DMS 273 treated with DMSO at 0.1 percent for 48 hours (cell line): Measurements from ENCODE around the gene EFEMP2.
"Not testable (repeated sequence)": the region's sequence is repeated elsewhere in the genome, so short reads cannot be mapped to it uniquely, and the experiment has no call there.

Experiments used
- DNase-seq: peaks from one replicate; lab custom pipeline; 2025; lab: John Stamatoyannopoulos, UW

The EFEMP2 gene

DNA sequence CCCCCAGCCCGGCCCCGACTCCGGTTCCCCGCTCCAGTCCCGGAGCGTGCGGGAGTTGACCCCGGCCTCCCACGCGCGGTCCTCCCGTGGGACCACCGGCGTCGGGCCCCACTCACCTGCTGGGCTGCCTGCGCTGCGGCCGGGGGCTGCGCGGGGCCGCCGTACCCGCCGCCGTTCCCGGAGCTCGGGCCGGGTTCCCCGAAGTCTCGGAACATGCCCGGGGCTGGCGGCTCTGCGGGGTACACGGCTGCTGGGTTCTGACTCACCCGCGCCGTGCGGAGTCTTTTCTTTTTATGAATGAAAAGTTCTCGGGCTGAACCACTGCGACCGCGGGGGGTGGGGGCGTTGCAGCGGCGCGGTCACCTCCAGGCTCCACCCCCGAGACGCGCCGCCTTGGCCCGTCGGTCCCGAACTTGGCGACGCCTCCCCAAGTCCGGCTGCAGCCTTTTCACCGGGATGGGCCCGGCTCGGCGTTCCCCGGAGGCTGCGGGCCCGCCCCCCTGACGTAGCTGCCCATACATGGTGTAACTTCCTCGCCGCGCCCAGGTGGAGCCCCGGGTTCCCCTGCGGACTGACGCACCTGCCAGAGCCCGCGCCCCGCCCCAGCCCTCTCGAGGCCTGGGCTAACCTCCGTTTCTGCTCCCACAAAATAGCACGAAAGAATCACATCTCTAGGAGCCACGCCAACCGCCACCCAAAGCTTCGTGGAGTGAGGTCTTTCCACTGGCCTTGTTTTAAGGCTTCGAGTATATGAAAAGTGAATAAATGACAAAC is 27.7 kb upstream of the EFEMP2 start, which contains the start of gene FOSL1:
TSS of gene FOSL1 (minus strand) at position 264 of the 774 bp plus-strand sequence. CDS start at position 215, 49 bp downstream.
- DNase-seq = no peak

DNA sequence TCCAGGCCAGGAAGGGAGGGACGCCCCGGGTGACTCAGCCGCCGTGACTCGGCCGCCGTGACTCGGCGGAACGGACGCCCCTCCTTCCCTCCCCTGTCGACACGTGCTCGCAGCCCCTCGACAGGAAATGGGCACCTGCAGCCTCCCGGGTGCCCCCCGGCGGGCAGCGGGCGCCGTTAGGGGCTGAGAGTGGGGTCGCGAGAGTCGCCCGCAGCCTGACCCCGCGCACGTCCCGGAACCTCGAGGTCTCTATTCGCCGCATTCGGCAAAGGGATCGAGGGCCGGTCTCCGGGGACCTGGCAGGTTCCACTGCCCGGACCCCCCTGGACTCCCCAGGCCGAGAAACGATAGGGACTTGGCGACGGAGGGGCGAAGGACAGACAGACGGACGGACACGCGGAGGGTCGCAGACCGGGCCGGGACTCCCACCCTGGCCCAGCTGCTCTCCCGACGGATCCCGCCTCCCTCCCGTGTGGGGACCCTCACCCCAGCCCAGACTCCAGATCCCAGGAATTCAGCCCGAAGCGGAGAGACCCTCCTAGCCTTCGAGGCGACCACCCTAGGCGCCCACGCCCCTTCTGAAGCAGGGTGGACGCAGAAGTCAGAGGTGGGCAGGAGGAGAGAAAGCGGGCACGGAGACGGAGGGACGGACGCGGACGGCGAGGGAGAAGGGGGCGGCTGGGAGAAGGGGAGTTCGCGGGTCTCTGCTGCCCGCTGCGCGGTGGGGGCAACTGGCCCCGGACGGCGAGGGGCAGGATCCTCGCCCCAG is 26.9 kb upstream of the EFEMP2 start:
- DNase-seq = no peak

DNA sequence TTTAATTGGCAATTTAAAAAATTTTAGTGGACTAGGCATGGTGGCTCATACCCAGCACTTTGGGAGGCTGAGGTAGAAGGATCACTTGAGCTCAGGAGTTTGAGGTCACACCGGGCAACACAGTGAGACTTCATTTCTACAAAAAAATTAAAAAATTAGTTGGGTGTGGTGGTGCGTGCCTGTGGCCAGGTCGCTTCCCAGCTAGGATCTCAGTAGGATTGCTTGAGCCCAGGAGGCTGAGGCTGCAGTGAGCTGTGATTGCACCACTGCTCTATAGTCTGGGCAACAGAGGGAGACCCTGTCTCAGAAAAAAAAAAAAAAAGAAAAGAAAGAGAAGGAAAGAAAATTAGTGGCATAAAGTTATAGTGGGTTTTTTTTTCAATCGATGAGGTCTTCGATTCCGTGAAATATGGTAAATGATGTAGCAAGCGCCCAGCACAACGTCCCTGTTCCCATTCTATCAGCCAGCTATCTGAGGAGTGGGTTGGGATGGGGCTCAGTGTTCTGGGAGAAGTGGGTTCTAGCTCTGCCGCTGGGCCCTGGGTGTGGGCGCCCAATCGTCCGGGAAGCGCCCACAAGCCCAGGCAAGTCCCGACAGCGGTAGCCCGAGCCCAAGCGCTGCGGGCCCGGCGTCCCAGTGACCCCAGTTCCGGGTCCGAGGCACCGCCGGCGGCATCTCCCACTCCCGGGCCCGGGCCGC is 26.2 kb upstream of the EFEMP2 start:
- DNase-seq = no peak

DNA sequence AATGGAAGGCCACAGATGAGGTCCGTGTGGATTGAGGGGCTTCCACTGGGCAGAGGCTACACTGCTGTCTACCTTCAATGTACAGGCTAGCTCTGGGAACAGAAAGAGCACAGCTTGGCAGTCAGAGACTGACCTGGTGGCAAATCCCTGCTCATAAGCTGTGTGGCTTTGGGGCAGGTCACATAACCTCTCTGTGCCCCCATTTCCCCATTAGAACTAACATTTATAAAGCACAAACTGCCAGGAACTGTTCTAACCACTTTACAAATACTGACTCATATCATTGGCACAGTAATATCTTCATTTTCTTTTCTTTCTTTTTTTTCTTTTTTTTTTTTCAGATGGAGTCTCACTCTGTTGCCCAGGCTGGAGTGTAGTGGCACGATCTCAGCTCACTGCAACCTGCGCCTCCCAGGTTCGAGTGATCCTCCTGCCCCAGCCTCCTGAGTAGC is 24.4 kb upstream of the EFEMP2 start:
- no peak for DNase-seq

DNA sequence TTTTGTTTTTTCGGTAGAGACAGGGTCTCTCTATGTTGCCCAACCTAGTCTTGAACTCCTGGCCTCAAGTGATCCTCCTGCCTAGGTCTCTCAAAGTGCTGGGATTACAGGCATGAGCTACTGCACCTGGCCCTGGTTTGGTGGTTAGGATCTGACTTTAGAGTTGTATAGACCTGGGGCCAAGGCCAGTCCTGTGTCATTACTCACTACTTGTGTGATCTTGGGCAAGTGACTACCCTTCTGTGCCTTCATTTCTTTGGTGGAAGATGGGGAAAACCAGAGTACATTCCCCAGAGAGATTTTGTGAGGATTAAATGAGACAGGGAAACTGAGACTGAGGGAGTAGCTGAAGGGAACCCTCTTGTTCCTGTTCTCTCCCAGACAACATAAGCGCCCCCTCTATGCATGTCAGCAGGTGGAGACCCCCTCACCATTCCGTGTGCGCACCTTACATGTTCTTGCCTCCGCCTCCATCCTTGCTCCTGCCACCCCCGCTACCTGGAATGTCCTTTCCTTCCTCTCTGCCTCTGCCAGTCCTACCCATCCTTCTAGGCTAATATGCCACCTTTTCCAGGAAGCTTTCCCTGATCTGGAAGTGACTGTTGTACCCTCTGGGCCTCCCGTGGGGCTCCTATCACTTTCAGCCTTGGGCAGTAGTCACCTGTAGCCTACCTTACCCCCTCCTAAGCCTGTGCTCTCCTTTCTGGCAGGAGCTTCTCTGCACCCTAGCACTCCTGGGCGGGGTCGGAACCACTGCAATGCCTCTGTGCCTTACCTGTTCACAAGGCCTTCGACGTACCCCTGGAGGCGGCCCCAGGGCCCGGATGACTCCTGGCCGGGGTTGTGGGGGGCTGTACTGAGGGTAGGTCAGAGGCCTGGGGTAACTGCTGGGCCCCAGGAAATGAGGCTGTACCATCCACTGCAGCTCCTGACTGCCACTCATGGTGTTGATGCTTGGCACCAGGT is 23.7 kb upstream of the EFEMP2 start:
- no peak for DNase-seq

DNA sequence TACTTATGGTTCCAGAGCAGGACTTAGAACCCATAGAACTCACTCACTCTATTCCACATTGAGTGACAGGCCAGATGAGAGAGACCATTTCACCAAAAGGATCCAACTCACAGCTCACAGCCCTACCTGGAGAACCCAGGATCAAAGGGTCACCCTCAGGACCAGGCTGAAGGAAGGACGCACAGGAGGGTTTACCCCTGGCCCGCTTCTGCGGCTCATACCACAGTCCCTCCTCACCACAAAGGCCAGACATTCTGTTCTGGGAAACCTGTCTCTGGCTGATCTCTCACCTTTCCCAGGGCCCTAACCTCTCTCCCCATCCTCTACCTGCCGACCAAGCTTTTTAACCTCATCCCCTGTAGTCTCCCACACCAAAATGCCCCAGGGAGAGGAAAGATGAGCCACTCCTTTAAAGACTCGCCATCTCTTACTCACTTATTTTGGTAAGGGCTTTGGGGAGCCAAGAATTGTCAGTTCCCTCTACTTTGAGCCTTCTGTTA is 22.9 kb upstream of the EFEMP2 start:
- no peak for DNase-seq

DNA sequence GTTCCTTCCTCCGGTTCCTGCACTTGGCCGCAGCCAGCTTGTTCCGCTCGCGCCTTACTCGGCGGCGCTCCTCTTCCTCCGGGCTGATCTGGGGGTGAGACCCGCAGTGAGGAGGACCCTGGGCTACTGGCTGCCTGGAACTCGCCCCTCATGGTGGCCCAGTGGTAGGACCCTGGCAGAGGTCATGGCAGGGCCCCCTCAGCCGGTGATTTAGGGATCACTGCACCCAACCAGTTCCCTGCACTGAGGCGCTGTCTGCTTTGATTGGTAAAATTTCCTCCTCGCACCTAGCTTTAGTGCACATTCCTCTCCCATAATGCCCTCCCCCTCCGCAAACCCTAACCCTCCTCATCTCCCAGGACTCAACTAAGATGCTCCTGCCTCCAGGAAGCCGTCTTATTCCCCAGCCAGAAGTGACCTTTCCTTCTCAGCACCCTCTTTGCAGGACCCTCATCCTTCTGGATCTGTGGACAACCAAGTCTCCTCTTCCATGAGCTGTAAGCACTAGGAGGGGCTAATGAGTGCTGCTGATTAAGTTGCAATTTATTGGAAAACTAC is 21.5 kb upstream of the EFEMP2 start:
- no peak for DNase-seq

DNA sequence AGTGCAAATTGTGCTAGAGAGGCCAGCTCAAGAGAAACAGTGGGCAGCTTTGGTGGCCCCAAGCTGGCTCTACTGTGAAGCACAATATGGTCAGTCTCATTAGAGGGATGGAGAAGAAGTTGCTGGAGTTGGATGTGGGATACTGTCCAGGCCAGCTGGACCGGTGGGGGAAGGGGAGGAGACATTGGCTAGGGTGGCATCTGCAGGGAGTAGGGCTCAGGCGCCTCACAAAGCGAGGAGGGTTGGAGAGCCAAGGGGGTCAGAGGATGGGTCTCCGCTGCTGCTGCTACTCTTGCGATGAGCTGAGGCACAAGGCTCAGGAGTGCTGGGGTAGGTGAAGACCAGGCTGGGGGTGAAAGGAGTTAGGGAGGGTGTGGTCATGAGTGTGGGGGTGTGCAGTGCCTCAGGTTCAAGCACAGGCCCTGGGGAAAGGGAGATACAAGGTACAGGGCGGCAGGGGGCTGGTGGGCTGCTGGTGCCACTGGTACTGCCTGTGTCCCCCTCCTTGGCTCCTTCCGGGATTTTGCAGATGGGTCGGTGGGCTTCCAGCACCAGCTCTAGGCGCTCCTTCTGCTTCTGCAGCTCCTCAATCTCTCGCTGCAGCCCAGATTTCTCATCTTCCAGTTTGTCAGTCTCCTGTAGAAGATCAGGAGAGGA is 20.2 kb upstream of the EFEMP2 start:
- DNase-seq = no peak

DNA sequence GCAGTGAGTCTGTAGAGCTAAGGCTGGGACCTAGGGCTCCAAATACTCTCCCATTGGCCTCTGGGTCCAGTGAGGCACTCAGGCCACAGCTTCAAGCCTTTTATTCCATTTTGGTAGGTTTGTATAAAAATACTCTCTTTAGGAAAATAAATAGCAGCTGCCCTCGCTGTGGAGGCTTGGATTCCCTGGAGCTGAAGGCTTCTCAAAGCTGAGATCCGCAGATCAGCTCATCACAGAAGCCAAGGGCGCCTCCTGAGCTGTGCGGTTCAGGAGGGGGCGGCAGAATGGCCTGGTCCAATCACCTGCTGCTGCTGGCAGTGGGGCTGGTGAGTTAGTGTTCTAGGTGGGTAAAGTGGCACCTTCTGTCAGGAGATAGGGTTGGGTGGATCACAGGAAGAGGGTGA is 19.5 kb upstream of the EFEMP2 start:
- not testable (repeated sequence) for DNase-seq

DNA sequence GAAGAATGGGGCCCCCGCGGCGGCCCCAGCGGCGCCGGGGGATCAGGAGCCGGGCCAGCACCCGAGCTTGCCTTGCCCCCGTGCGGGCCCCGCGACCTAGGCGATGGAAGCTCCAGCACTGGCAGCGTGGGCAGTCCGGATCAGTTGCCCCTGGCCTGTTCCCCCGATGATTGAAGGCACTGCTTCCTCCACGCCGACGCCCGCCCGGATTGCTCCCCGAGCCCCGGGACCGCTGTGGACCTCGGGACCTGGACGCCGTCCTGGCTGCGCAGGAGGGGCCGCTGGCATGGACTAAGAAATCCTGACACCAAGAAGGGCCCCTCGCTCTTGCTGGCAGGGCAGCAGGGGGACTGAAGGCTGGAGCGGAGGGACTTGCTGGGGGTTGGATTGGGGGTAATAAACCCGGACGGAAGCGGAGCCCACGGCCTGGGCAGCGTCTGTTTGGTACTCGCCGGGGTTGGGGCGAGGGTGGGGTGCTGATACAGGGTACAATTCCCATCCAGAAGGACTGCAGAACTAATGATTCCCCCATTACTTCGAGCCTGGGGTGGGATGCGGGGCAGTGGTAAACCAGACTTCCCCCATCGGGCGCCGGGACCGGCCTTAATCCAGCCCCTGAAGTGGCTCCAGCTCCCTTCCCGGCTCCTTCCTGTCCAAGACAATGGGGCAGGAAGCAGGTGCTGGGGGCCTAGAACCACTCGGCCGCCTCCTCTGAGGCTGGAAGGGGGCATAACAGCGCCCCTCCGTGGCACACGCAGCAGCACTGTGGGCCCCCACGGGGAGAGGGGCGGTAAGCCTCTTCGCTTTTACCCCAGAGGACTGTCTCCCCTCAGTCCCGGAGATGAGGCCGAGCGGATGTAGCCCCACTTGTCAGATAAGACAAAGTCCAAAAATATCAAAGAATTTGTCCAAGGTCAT is 18.9 kb upstream of the EFEMP2 start:
- no peak for DNase-seq

DNA sequence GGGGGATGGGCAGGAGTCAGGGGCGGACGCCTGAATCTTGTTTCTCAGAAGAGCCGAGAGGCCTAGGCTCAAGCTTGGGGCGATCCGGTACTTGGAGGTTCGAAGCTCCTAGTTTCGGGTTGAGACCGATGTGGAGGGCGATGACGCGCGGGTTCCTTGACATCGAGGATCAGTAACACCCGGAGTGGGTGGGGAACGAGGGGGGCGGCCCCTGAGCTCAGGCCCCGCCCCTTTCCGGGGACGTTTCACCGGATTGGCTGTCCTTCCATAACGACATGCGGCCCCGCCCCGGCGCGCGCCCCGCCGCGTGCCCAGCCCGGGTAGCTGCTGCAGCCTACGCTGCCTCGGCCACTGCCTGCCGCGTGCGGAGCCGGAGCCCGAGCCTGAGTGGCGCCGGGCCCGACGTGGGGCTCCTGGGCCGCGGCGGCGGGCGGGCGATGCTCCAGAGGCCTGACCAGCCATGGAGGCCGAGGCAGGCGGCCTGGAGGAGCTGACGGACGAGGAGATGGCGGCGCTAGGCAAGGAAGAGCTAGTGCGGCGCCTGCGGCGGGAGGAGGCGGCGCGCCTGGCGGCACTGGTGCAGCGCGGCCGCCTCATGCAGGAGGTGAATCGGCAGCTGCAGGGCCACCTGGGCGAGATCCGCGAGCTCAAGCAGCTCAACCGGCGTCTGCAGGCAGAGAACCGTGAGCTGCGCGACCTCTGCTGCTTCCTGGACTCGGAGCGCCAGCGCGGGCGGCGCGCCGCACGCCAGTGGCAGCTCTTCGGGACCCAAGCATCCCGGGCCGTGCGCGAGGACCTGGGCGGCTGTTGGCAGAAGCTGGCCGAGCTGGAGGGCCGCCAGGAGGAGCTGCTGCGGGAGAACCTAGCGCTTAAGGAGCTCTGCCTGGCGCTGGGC is 18.0 kb upstream of the EFEMP2 start, which contains the start of gene CCDC85B:
TSS of gene CCDC85B (plus strand) at position 350 of the 895 bp plus-strand sequence. CDS start at position 461, 111 bp downstream.
- peak; percentile 53 for DNase-seq

DNA sequence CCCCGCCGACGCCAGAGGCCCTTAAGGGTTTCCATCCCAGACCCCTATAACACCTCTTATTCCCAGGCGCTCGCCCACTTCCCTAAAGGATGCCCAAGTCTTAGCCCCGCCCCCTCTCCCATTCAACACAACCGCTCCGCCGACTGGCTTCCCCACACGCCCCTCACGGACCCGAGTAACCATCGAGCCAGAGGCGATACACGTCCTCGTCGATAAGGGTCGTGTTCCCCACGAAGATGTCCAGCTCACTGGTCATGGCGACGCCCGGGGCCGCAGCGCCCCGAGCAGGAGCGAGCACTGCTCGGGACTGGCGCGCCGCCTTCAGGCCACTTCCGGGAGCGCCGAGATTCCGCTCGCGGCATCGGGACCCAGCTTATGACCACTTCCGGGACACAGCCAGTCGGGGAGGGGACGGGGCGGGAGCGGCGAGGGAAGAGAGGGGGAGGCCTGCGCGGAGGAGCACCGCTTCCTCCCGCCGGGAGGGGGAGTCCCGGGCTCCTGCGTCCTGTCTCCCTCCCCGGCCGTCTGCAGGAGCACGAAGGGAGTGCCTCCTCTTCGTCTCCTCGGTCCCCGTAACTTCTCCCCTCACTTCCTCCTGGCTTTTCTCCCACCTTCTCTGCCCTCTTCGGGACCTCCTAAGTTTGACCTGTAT is 15.7 kb upstream of the EFEMP2 start, which contains the start of gene FIBP:
TSS of gene FIBP (minus strand) at position 309 of the 652 bp plus-strand sequence. CDS start at position 256, 53 bp downstream.
- DNase-seq = peak; percentile 80

DNA sequence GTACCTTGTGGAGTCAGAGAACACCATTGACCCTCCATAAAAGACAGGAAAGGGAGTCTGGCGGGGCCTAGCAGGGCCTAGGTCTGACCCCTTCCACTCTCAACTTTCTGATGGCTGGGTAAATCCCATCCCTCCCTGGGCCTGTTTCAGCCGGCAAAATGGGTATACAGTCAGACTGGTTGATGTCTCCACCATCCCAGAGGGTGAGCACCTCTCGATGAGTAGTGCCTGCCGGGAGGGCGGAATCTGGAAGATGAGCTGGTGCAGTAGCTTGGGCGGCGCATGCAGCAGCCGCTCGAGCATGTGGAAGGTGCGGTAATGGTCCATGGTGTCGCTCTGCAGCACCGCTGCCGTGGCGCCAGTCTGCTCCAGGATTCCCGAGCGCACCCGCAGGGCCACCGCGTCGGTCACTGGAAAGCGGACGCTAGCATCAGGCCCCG is 15.1 kb upstream of the EFEMP2 start:
- no peak for DNase-seq

DNA sequence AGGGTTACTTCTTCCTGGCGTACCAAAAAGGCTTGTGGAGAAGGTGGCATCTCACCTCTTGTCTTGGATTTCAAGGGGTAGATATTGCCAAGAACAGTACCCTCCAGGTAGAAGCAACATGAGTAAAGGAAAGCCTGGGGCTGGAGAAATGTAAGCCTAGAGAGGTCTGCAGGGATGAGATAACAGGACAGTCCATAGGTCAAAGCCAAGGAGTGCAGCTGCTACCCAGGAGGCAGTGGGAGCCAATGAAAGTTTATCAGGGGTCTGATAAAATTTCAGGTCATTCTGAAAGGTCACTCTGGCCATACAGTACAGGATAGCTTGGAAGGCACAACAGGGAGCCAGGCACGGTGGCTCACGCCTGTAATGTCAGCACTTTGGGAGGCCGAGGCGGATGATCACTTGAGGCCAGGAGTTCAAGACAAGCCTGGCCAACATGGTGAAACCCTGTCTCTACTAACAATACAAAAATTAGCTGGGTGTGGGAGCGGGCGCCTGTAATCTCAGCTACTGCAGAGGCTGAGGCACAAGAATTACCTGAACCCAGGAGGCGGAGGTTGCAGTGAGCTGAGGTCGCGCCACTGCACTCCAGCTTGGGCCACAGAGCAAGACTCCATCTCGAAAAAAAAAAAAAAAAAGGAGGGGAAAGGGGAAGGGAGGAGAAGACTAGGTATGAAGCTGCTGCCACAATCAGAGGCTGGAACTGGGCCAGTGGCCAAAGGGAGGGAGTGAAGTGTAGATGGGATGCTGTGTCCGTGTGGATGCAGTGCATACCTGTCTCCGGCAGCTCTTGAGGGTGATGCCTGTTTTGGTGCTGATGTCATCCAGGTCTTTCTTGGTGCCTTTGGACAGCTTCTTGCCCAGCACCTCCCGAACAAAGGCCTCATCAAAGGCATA is 14.5 kb upstream of the EFEMP2 start:
- DNase-seq = no peak

DNA sequence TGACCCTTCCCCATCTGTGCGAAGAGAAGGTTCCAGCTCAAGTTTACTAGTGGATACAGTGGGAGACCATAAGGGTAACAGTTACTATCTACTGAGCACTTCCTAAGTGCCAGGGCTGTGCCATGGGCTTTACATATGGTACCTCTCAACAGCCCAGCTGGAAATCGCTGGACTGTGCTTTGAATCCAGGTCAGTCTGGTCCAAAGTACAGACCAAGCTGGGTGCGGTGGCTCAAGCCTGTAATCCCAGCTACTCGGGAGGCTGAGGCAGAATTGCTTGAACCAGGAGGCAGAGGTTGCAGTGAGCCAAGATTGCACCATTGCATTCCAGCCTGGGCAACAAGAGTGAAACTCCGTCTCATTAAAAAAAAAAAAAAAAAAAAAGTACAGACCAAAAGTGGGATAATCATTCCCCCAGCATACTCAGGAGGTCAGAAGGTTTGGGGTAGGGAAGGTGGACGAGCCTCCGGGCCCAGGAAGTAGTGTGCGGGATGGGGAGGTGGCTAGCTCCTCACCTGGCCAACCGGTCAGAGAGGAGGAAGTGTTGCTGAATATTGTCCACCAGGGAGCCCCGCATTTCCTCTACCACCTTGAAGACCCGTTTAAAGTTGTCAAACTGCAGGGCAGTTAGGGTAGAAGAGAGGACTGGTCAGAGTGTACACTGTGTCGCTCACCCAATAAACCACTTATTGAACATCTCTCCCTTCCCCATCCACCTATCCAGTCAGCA is 13.4 kb upstream of the EFEMP2 start:
- no peak for DNase-seq

DNA sequence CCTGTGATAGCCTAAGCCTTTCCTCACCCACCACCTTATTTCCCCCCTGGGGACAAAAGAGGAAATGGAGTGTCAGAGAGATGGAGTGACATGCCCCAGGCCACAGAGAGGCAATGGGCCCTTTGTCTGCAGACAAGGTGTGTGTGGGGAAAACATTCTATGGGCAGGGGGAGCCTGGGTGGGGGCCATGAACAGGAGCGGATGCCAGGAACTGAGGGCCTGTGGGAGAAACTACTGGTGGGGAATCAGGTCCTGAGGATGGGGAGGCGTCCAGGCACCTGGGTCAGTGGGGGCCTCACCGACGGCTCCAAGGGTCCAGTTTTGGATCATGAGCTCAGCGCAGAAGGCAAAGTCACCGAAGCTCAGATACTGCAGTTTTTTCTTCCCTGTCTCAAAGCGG is 12.6 kb upstream of the EFEMP2 start:
- no peak for DNase-seq
